ENCODE measurements around the gene CYTIP.
"Not testable (repeated sequence)": the region's sequence is repeated elsewhere in the genome, so short reads cannot be mapped to it uniquely, and the experiment has no call there.

The CYTIP gene

GRCh38 chr2:157421331-157421944 is 22.5 kb downstream of the CYTIP start:
- no peak for DNase-seq

GRCh38 chr2:157420771-157421323 is 23.0 kb downstream of the CYTIP start:
- DNase-seq = no peak

- DNase-seq = no peak
Measured at GRCh38 chr2:157419031-157419575, 24.8 kb downstream of the CYTIP start.

- no peak for DNase-seq
Measured at GRCh38 chr2:157418239-157418641, 25.6 kb downstream of the CYTIP start.

- no peak for DNase-seq
Measured at GRCh38 chr2:157415591-157416101, 28.2 kb downstream of the CYTIP start.

GRCh38 chr2:157414050-157414449 is 29.8 kb downstream of the CYTIP start:
- no peak for DNase-seq

- DNase-seq = no peak
Measured at GRCh38 chr2:157413326-157414035, 30.4 kb downstream of the CYTIP start.

- no peak for DNase-seq
Measured at GRCh38 chr2:157411624-157412336, 32.1 kb downstream of the CYTIP start.

- not testable (repeated sequence) for DNase-seq
Measured at GRCh38 chr2:157405398-157405797, 38.5 kb downstream of the CYTIP start.

GRCh38 chr2:157404363-157404762 is 39.5 kb downstream of the CYTIP start:
- DNase-seq = peak; percentile 45

- DNase-seq = not testable (repeated sequence)
Measured at GRCh38 chr2:157402801-157403485, 40.9 kb downstream of the CYTIP start.

GRCh38 chr2:157395811-157396210 is 48.1 kb downstream of the CYTIP start:
- no peak for DNase-seq

GRCh38 chr2:157394928-157395327 is 49.0 kb downstream of the CYTIP start:
- DNase-seq = no peak

- DNase-seq = no peak
Measured at GRCh38 chr2:157393348-157393747, 50.5 kb downstream of the CYTIP start.

- DNase-seq = no peak
Measured at GRCh38 chr2:157388827-157389226, 55.1 kb downstream of the CYTIP start.

GRCh38 chr2:157386747-157387146 is 57.1 kb downstream of the CYTIP start:
- no peak for DNase-seq

- no peak for DNase-seq
Measured at GRCh38 chr2:157386247-157386646, 57.6 kb downstream of the CYTIP start.

- DNase-seq = no peak
Measured at GRCh38 chr2:157377861-157378260, 66.0 kb downstream of the CYTIP start.

- no peak for DNase-seq
Measured at GRCh38 chr2:157376041-157376440, 67.8 kb downstream of the CYTIP start.

GRCh38 chr2:157375384-157375783 is 68.5 kb downstream of the CYTIP start:
- DNase-seq = no peak

- DNase-seq = not testable (repeated sequence)
Measured at GRCh38 chr2:157368508-157368907, 75.4 kb downstream of the CYTIP start.

GRCh38 chr2:157367704-157368103 is 76.2 kb downstream of the CYTIP start:
- no peak for DNase-seq

Data from activated CD4-positive, CD25-positive, alpha-beta regulatory T cell treated with anti-CD3 and anti-CD28 coated beads, Interleukin-2, amount 50 U/mL, for 72 hours (primary cell).